MV-4-11 (cell line): ENCODE data around the gene SPTBN5.

ENCODE experiments used
- DNase-seq: peaks from one replicate; lab custom pipeline; 2025; lab: John Stamatoyannopoulos, UW

Gene SPTBN5

GRCh38 chr15:41926185-41927056, 32.6 kb upstream of the SPTBN5 start:
- DNase-seq, result no peak

- no peak for DNase-seq
Measured at GRCh38 chr15:41925086-41925608, 31.3 kb upstream of the SPTBN5 start.

- no peak for DNase-seq
Measured at GRCh38 chr15:41923401-41923997, 29.6 kb upstream of the SPTBN5 start.

GRCh38 chr15:41922353-41922752, 28.5 kb upstream of the SPTBN5 start:
- no peak for DNase-seq

GRCh38 chr15:41921639-41922038, 27.8 kb upstream of the SPTBN5 start:
- DNase-seq, result no peak

- no peak for DNase-seq
Measured at GRCh38 chr15:41921167-41921566, 27.3 kb upstream of the SPTBN5 start.

- DNase-seq, result no peak
Measured at GRCh38 chr15:41919954-41920538, 26.2 kb upstream of the SPTBN5 start.

GRCh38 chr15:41919201-41919820, 25.5 kb upstream of the SPTBN5 start:
- no peak for DNase-seq

GRCh38 chr15:41918506-41919126, 24.8 kb upstream of the SPTBN5 start:
- no peak for DNase-seq

GRCh38 chr15:41917767-41918430, 24.0 kb upstream of the SPTBN5 start:
- DNase-seq, result peak; percentile 14

- peak; percentile 62 for DNase-seq
Measured at GRCh38 chr15:41915255-41915994, 21.6 kb upstream of the SPTBN5 start.

- DNase-seq, result no peak
Measured at GRCh38 chr15:41914411-41914810, 20.6 kb upstream of the SPTBN5 start.

- no peak for DNase-seq
Measured at GRCh38 chr15:41913256-41913655, 19.4 kb upstream of the SPTBN5 start.

- DNase-seq, result no peak
Measured at GRCh38 chr15:41911691-41912345, 18.0 kb upstream of the SPTBN5 start.

- no peak for DNase-seq
Measured at GRCh38 chr15:41908736-41909461, 15.0 kb upstream of the SPTBN5 start.

GRCh38 chr15:41907141-41907540, 13.3 kb upstream of the SPTBN5 start:
- peak; percentile 26 for DNase-seq

GRCh38 chr15:41906608-41907007, 12.8 kb upstream of the SPTBN5 start:
- DNase-seq, result no peak

- no peak for DNase-seq
Measured at GRCh38 chr15:41905036-41905793, 11.4 kb upstream of the SPTBN5 start.

GRCh38 chr15:41904541-41905005, 10.7 kb upstream of the SPTBN5 start:
- DNase-seq, result peak; percentile 58
